ENCODE results near the gene SETD2.
A peak's percentile ranks its signal among the peaks of the same experiment; 100 is the strongest.

Gene SETD2

GRCh38 chr3:47108546-47108945 lies 55.4 kb downstream of the SETD2 start:
- H3K36me3 ChIP-seq (ENCODE audit: control insufficient read depth in 1 of 2, insufficient read depth in 2 of 2, low read length in 2 of 2): peaks cover 7 to 36% of the 10 kb centered on the region in 2 donors
- H3K27ac ChIP-seq (ENCODE audit: low read depth, low read length): no peak overlapping the region
- H3K4me3 ChIP-seq (ENCODE audit: low read depth in 1 of 2, low read length in 2 of 2): no peak overlapping the region
- H3K4me1 ChIP-seq (ENCODE audit: control insufficient read depth in 1 of 2, insufficient read depth in 2 of 2, low read length in 2 of 2): peaks cover 0 to 3% of the 10 kb centered on the region in 2 donors
- no peak overlapping the region for H3K9ac ChIP-seq (ENCODE audit: low read depth in 1 of 2, low read length in 2 of 2)
- H3K9me3 ChIP-seq (ENCODE audit: control insufficient read depth in 1 of 2, low read length in 2 of 2): no peaks in the 10 kb centered on the region
- no peaks in the 10 kb centered on the region for H3K27me3 ChIP-seq (ENCODE audit: control insufficient read depth in 1 of 2, insufficient read depth in 2 of 2, low read length in 2 of 2)

GRCh38 chr3:47104259-47104658 lies 59.7 kb downstream of the SETD2 start:
- Histone ChIP-seq H3K9me3 (ENCODE audit: control insufficient read depth in 1 of 2, low read length in 2 of 2) (no peaks in the 10 kb centered on the region), H3K4me3 (ENCODE audit: low read depth in 1 of 2, low read length in 2 of 2) (no peak overlapping the region), H3K36me3 (ENCODE audit: control insufficient read depth in 1 of 2, insufficient read depth in 2 of 2, low read length in 2 of 2) (peaks cover 7 to 18% of the 10 kb centered on the region in 2 donors), H3K9ac (ENCODE audit: low read depth in 1 of 2, low read length in 2 of 2) (no peak overlapping the region), H3K4me1 (ENCODE audit: control insufficient read depth in 1 of 2, insufficient read depth in 2 of 2, low read length in 2 of 2) (peaks cover 9 to 11% of the 10 kb centered on the region in 2 donors), H3K27me3 (ENCODE audit: control insufficient read depth in 1 of 2, insufficient read depth in 2 of 2, low read length in 2 of 2) (no peaks in the 10 kb centered on the region), H3K27ac (ENCODE audit: low read depth, low read length) (no peak overlapping the region)

- Histone ChIP-seq H3K27ac (ENCODE audit: low read depth, low read length) (no peak overlapping the region), H3K9ac (ENCODE audit: low read depth in 1 of 2, low read length in 2 of 2) (no peak overlapping the region), H3K4me3 (ENCODE audit: low read depth in 1 of 2, low read length in 2 of 2) (no peak overlapping the region), H3K36me3 (ENCODE audit: control insufficient read depth in 1 of 2, insufficient read depth in 2 of 2, low read length in 2 of 2) (peaks cover 5 to 12% of the 10 kb centered on the region in 2 donors), H3K9me3 (ENCODE audit: control insufficient read depth in 1 of 2, low read length in 2 of 2) (no peaks in the 10 kb centered on the region), H3K27me3 (ENCODE audit: control insufficient read depth in 1 of 2, insufficient read depth in 2 of 2, low read length in 2 of 2) (no peaks in the 10 kb centered on the region), H3K4me1 (ENCODE audit: control insufficient read depth in 1 of 2, insufficient read depth in 2 of 2, low read length in 2 of 2) (peaks cover 9 to 11% of the 10 kb centered on the region in 2 donors)
Measured at GRCh38 chr3:47103619-47104018, 60.3 kb downstream of the SETD2 start.

GRCh38 chr3:47102081-47102600 lies 61.8 kb downstream of the SETD2 start:
- H3K36me3 ChIP-seq (ENCODE audit: control insufficient read depth in 1 of 2, insufficient read depth in 2 of 2, low read length in 2 of 2): peaks cover 7 to 15% of the 10 kb centered on the region in 2 donors
- no peak overlapping the region for H3K9ac ChIP-seq (ENCODE audit: low read depth in 1 of 2, low read length in 2 of 2)
- H3K9me3 ChIP-seq (ENCODE audit: control insufficient read depth in 1 of 2, low read length in 2 of 2): no peaks in the 10 kb centered on the region
- H3K27ac ChIP-seq (ENCODE audit: low read depth, low read length): no peak overlapping the region
- H3K4me1 ChIP-seq (ENCODE audit: control insufficient read depth in 1 of 2, insufficient read depth in 2 of 2, low read length in 2 of 2): peaks cover 9 to 11% of the 10 kb centered on the region in 2 donors
- H3K27me3 ChIP-seq (ENCODE audit: control insufficient read depth in 1 of 2, insufficient read depth in 2 of 2, low read length in 2 of 2): no peaks in the 10 kb centered on the region
- H3K4me3 ChIP-seq (ENCODE audit: low read depth in 1 of 2, low read length in 2 of 2): peak overlapping the region in 1 of 2 donors; percentile 13

- Histone ChIP-seq H3K27me3 (ENCODE audit: control insufficient read depth in 1 of 2, insufficient read depth in 2 of 2, low read length in 2 of 2) (no peaks in the 10 kb centered on the region), H3K36me3 (ENCODE audit: control insufficient read depth in 1 of 2, insufficient read depth in 2 of 2, low read length in 2 of 2) (peaks cover 14 to 44% of the 10 kb centered on the region in 2 donors), H3K4me3 (ENCODE audit: low read depth in 1 of 2, low read length in 2 of 2) (no peak overlapping the region), H3K9ac (ENCODE audit: low read depth in 1 of 2, low read length in 2 of 2) (no peak overlapping the region), H3K4me1 (ENCODE audit: control insufficient read depth in 1 of 2, insufficient read depth in 2 of 2, low read length in 2 of 2) (peaks cover 9 to 11% of the 10 kb centered on the region in 2 donors), H3K27ac (ENCODE audit: low read depth, low read length) (no peak overlapping the region), H3K9me3 (ENCODE audit: control insufficient read depth in 1 of 2, low read length in 2 of 2) (no peaks in the 10 kb centered on the region)
Measured at GRCh38 chr3:47098910-47099309, 65.0 kb downstream of the SETD2 start.

- H3K4me1 ChIP-seq (ENCODE audit: control insufficient read depth in 1 of 2, insufficient read depth in 2 of 2, low read length in 2 of 2): peaks cover 6 to 9% of the 10 kb centered on the region in 2 donors
- H3K9ac ChIP-seq (ENCODE audit: low read depth in 1 of 2, low read length in 2 of 2): no peak overlapping the region
- no peaks in the 10 kb centered on the region for H3K9me3 ChIP-seq (ENCODE audit: control insufficient read depth in 1 of 2, low read length in 2 of 2)
- no peaks in the 10 kb centered on the region for H3K27me3 ChIP-seq (ENCODE audit: control insufficient read depth in 1 of 2, insufficient read depth in 2 of 2, low read length in 2 of 2)
- no peak overlapping the region for H3K4me3 ChIP-seq (ENCODE audit: low read depth in 1 of 2, low read length in 2 of 2)
- H3K27ac ChIP-seq (ENCODE audit: low read depth, low read length): no peak overlapping the region
- H3K36me3 ChIP-seq (ENCODE audit: control insufficient read depth in 1 of 2, insufficient read depth in 2 of 2, low read length in 2 of 2): peaks cover 17 to 44% of the 10 kb centered on the region in 2 donors
Measured at GRCh38 chr3:47097864-47098263, 66.0 kb downstream of the SETD2 start.

- H3K27me3 ChIP-seq (ENCODE audit: control insufficient read depth in 1 of 2, insufficient read depth in 2 of 2, low read length in 2 of 2): no peaks in the 10 kb centered on the region
- no peak overlapping the region for H3K4me3 ChIP-seq (ENCODE audit: low read depth in 1 of 2, low read length in 2 of 2)
- peaks cover 1 to 7% of the 10 kb centered on the region in 2 donors for H3K4me1 ChIP-seq (ENCODE audit: control insufficient read depth in 1 of 2, insufficient read depth in 2 of 2, low read length in 2 of 2)
- no peak overlapping the region for H3K9ac ChIP-seq (ENCODE audit: low read depth in 1 of 2, low read length in 2 of 2)
- H3K27ac ChIP-seq (ENCODE audit: low read depth, low read length): no peak overlapping the region
- H3K36me3 ChIP-seq (ENCODE audit: control insufficient read depth in 1 of 2, insufficient read depth in 2 of 2, low read length in 2 of 2): peaks cover 17 to 46% of the 10 kb centered on the region in 2 donors
- H3K9me3 ChIP-seq (ENCODE audit: control insufficient read depth in 1 of 2, low read length in 2 of 2): no peaks in the 10 kb centered on the region
Measured at GRCh38 chr3:47096959-47097358, 67.0 kb downstream of the SETD2 start.

GRCh38 chr3:47092090-47092489 lies 71.8 kb downstream of the SETD2 start:
- Histone ChIP-seq H3K9ac (ENCODE audit: low read depth in 1 of 2, low read length in 2 of 2) (no peak overlapping the region), H3K27me3 (ENCODE audit: control insufficient read depth in 1 of 2, insufficient read depth in 2 of 2, low read length in 2 of 2) (no peaks in the 10 kb centered on the region), H3K4me1 (ENCODE audit: control insufficient read depth in 1 of 2, insufficient read depth in 2 of 2, low read length in 2 of 2) (peaks cover 3 to 10% of the 10 kb centered on the region in 2 donors), H3K27ac (ENCODE audit: low read depth, low read length) (no peak overlapping the region), H3K4me3 (ENCODE audit: low read depth in 1 of 2, low read length in 2 of 2) (no peak overlapping the region), H3K9me3 (ENCODE audit: control insufficient read depth in 1 of 2, low read length in 2 of 2) (no peaks in the 10 kb centered on the region), H3K36me3 (ENCODE audit: control insufficient read depth in 1 of 2, insufficient read depth in 2 of 2, low read length in 2 of 2) (peaks cover 13 to 42% of the 10 kb centered on the region in 2 donors)

- H3K9me3 ChIP-seq (ENCODE audit: control insufficient read depth in 1 of 2, low read length in 2 of 2): no peaks in the 10 kb centered on the region
- H3K27me3 ChIP-seq (ENCODE audit: control insufficient read depth in 1 of 2, insufficient read depth in 2 of 2, low read length in 2 of 2): no peaks in the 10 kb centered on the region
- H3K36me3 ChIP-seq (ENCODE audit: control insufficient read depth in 1 of 2, insufficient read depth in 2 of 2, low read length in 2 of 2): peaks cover 16 to 43% of the 10 kb centered on the region in 2 donors
- H3K4me1 ChIP-seq (ENCODE audit: control insufficient read depth in 1 of 2, insufficient read depth in 2 of 2, low read length in 2 of 2): peaks cover 3 to 10% of the 10 kb centered on the region in 2 donors
- H3K27ac ChIP-seq (ENCODE audit: low read depth, low read length): peak overlapping the region; percentile 61
- H3K4me3 ChIP-seq (ENCODE audit: low read depth in 1 of 2, low read length in 2 of 2): no peak overlapping the region
- H3K9ac ChIP-seq (ENCODE audit: low read depth in 1 of 2, low read length in 2 of 2): no peak overlapping the region
Measured at GRCh38 chr3:47089630-47090029, 74.3 kb downstream of the SETD2 start.

GRCh38 chr3:47086071-47086470 lies 77.8 kb downstream of the SETD2 start:
- Histone ChIP-seq H3K4me1 (ENCODE audit: control insufficient read depth in 1 of 2, insufficient read depth in 2 of 2, low read length in 2 of 2) (peaks cover 3 to 10% of the 10 kb centered on the region in 2 donors), H3K9me3 (ENCODE audit: control insufficient read depth in 1 of 2, low read length in 2 of 2) (no peaks in the 10 kb centered on the region), H3K36me3 (ENCODE audit: control insufficient read depth in 1 of 2, insufficient read depth in 2 of 2, low read length in 2 of 2) (peaks cover 30 to 51% of the 10 kb centered on the region in 2 donors), H3K9ac (ENCODE audit: low read depth in 1 of 2, low read length in 2 of 2) (no peak overlapping the region), H3K4me3 (ENCODE audit: low read depth in 1 of 2, low read length in 2 of 2) (no peak overlapping the region), H3K27ac (ENCODE audit: low read depth, low read length) (no peak overlapping the region), H3K27me3 (ENCODE audit: control insufficient read depth in 1 of 2, insufficient read depth in 2 of 2, low read length in 2 of 2) (no peaks in the 10 kb centered on the region)

Measured in duodenal mucosa (tissue), 2 donors.